ENCODE results near the gene OTUB2.

- TF ChIP-seq, protein P1, sequence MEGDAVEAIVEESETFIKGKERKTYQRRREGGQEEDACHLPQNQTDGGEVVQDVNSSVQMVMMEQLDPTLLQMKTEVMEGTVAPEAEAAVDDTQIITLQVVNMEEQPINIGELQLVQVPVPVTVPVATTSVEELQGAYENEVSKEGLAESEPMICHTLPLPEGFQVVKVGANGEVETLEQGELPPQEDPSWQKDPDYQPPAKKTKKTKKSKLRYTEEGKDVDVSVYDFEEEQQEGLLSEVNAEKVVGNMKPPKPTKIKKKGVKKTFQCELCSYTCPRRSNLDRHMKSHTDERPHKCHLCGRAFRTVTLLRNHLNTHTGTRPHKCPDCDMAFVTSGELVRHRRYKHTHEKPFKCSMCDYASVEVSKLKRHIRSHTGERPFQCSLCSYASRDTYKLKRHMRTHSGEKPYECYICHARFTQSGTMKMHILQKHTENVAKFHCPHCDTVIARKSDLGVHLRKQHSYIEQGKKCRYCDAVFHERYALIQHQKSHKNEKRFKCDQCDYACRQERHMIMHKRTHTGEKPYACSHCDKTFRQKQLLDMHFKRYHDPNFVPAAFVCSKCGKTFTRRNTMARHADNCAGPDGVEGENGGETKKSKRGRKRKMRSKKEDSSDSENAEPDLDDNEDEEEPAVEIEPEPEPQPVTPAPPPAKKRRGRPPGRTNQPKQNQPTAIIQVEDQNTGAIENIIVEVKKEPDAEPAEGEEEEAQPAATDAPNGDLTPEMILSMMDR (IDR thresholded peaks at IDR 0.05): no peak
- TF ChIP-seq POLR2A (IDR thresholded peaks at IDR 0.05): no peak
These were observed 48.4 kb downstream of the OTUB2 start for GRCh38 chr14:94074534-94074933.
